Nephron (organoid): Measurements from ENCODE around the gene ZNF536.

Experiments
- H3K27ac Mint-ChIP-seq, 3 experiments: 2 replicates each; pipeline ENCODE4 v1.8.0; 2020; ENCODE audit warnings: mixed read lengths in 3 of 3, mild to moderate bottlenecking in 2 of 3, moderate library complexity in 1 of 3
- H3K27me3 Mint-ChIP-seq: 2 replicates; pipeline ENCODE4 v1.8.0; 2021; ENCODE audit warnings: low read depth, mild to moderate bottlenecking, moderate library complexity, mixed read lengths
- H3K36me3 Mint-ChIP-seq: 2 replicates; pipeline ENCODE4 v1.8.0; 2020; ENCODE audit warnings: low read depth, mixed read lengths
- H3K4me1 Mint-ChIP-seq: 2 replicates; pipeline ENCODE4 v1.8.0; 2020; ENCODE audit warnings: mixed read lengths
- H3K4me3 Mint-ChIP-seq, 3 experiments: 2 replicates each; pipeline ENCODE4 v1.8.0; 2020; ENCODE audit warnings: mild to moderate bottlenecking in 3 of 3, mixed read lengths in 3 of 3, moderate library complexity in 2 of 3
- H3K9me3 Mint-ChIP-seq: 2 replicates; pipeline ENCODE4 v1.8.0; 2020; ENCODE audit warnings: mixed read lengths
- CTCF ChIP-seq, 3 experiments: fragments of 200-600 bp; sonication (generic); IDR thresholded peaks; one replicate each; pipeline ENCODE4 v1.5.0; 2021; ENCODE audit warnings: antibody characterized with exemption in 3 of 3; ENCODE audit not compliant: unreplicated experiment in 3 of 3

The ZNF536 gene

GRCh38 chr19:30528919-30529318, 156.7 kb downstream of the ZNF536 start:
- no peak for TF ChIP-seq CTCF (IDR thresholded peaks at IDR 0.05; ENCODE audit: unreplicated experiment in 3 of 3)
- Mint-ChIP-seq H3K27me3 (peaks cover 3% of the 10 kb centered on the region), H3K9me3 (peaks cover 3% of the 10 kb centered on the region), H3K4me1 (peaks cover 6% of the 10 kb centered on the region), H3K4me3 (no peak overlapping the region), H3K36me3 (no peaks in the 10 kb centered on the region), H3K27ac (no peak overlapping the region)

DNA sequence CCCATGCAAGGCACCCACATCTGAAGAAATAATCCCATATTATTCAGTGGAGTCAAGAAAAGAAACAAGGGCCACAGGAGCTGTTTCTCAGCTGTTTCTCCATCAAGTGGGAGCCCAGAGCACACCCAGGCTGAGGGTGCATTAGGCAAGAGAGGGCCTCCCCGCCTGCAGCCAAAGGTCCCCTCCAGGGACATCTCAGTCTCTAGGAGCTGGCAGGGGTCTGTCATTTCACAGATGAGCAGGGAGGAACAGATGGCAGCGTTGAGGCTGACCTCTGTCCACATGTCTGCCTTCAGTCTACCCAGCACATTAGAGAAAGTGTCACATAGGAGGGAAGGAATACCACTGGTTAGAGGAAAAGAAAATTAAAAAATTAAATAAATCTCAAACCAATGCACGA, 157.7 kb downstream of the ZNF536 start:
- TF ChIP-seq CTCF (IDR thresholded peaks at IDR 0.05; ENCODE audit: unreplicated experiment in 3 of 3): no peak
- Mint-ChIP-seq H3K27ac (no peak overlapping the region), H3K36me3 (no peaks in the 10 kb centered on the region), H3K4me1 (peaks cover 6% of the 10 kb centered on the region), H3K9me3 (peaks cover 3% of the 10 kb centered on the region), H3K27me3 (peaks cover 3% of the 10 kb centered on the region), H3K4me3 (no peak overlapping the region)

GRCh38 chr19:30530751-30531150, 158.6 kb downstream of the ZNF536 start:
- Mint-ChIP-seq H3K4me3 (no peak overlapping the region), H3K27me3 (peaks cover 6% of the 10 kb centered on the region), H3K27ac (peak overlapping the region in 1 of 3 experiments; percentile 61), H3K36me3 (no peaks in the 10 kb centered on the region), H3K4me1 (peaks cover 6% of the 10 kb centered on the region), H3K9me3 (no peaks in the 10 kb centered on the region)
- no peak for TF ChIP-seq CTCF (IDR thresholded peaks at IDR 0.05; ENCODE audit: unreplicated experiment in 3 of 3)

GRCh38 chr19:30535011-30535410, 162.8 kb downstream of the ZNF536 start:
- no peak for TF ChIP-seq CTCF (IDR thresholded peaks at IDR 0.05; ENCODE audit: unreplicated experiment in 3 of 3)
- Mint-ChIP-seq H3K36me3 (no peaks in the 10 kb centered on the region), H3K9me3 (no peaks in the 10 kb centered on the region), H3K4me3 (no peak overlapping the region), H3K4me1 (peaks cover 6% of the 10 kb centered on the region), H3K27ac (no peak overlapping the region), H3K27me3 (peaks cover 20% of the 10 kb centered on the region)

GRCh38 chr19:30536975-30537374, 164.8 kb downstream of the ZNF536 start:
- Mint-ChIP-seq H3K27ac (no peak overlapping the region), H3K4me1 (no peaks in the 10 kb centered on the region), H3K27me3 (peaks cover 20% of the 10 kb centered on the region), H3K36me3 (no peaks in the 10 kb centered on the region), H3K9me3 (no peaks in the 10 kb centered on the region), H3K4me3 (no peak overlapping the region)
- TF ChIP-seq CTCF (IDR thresholded peaks at IDR 0.05; ENCODE audit: unreplicated experiment in 3 of 3): no peak

DNA sequence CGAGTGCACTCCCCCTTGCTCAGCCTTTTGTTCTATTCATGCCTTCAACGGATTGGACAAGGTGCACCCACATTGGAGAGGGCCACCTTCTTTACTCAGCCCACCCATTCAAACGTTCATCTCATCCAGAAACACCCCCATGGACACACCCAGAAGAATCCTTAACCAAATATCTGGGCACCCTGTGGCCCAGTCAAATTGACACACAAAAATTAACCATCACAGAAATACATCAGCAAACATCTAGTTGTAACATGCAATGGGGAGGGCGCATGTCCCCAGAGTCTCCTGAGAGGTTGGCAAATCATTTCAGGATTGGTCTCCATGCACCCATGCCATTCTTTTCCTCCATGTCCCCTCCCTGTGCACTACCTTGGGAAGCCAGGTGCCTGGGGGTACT, 167.1 kb downstream of the ZNF536 start:
- no peaks in the 10 kb centered on the region for H3K4me1 Mint-ChIP-seq
- H3K9me3 Mint-ChIP-seq: no peaks in the 10 kb centered on the region
- TF ChIP-seq CTCF (IDR thresholded peaks at IDR 0.05; ENCODE audit: unreplicated experiment in 3 of 3): no peak
- H3K36me3 Mint-ChIP-seq: no peaks in the 10 kb centered on the region
- no peak overlapping the region for H3K27ac Mint-ChIP-seq
- no peak overlapping the region for H3K4me3 Mint-ChIP-seq
- peaks cover 20% of the 10 kb centered on the region for H3K27me3 Mint-ChIP-seq
